Measurements from ENCODE around the gene ACTG1. TPM values are rescaled to one million over a fixed set of nuclear protein-coding genes. Genes with fewer than 3 reads are reported as not detected.

ACTG1 gene
- total RNA-seq, 1 experiment from 2014 or later = 3,247 TPM

DNA sequence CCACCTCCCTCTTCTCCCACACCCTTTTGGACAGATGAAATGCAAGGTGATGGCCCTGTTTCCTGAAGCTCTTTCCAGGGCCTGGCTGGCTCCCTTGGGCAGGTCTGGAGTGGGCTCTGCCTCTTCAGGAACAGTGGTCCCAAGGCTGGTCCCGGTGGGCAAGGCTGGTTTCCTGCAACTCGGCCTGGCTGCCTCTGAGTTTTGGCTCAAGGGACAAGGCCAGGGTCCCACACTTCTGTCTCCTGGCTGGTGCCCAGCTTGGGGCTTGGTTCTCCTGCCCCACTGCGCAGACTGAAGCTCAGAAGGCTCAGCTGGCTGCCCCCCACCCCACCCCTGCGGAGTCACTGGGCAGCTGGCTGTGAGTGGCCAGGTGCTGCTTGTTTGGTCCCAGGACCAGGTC is 3.8 kb upstream of the ACTG1 start:
- CTCF ChIA-PET = no interaction called here
- intact Hi-C loops (cut with micrococcal nuclease; ENCODE audit: unreplicated experiment) = loop anchor here (5.0 to 10.0 kb wide), 2 partner anchors 36 to 88 kb away; partner anchors contain the start of gene FAAP100

DNA sequence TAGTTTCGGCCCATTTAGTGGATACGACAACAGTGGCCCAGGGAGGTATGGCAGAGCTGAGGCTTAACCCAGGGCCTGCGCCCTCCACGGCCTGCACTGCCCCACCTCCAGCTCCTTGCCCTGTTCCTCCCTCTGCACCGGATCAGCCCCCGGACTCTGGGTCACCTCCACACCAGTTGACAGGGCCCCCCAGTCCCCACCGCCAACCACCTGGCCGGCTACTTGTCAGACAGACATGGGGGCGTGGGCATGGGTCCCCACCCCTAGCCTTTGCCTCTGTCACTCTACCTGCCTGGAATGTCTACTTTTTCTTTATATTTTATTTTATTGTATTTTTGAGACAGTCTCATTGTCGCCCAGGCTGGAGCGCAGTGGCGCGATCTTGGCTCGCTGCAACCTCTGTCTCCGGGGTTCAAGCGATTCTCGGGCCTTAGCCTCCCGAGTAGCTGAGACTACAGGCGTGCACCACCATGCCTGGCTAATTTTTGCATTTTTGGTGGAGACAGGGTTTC is 3.0 kb upstream of the ACTG1 start:
- Histone ChIP-seq H3K27me3 (replicated peaks; ENCODE audit: insufficient read depth, low read depth, low read length, poor library complexity) (no peaks in the 10 kb centered on the region), H3K4me1 (ENCODE audit: insufficient read depth, low read length, poor library complexity, severe bottlenecking) (peaks cover 21% of the 10 kb centered on the region), H3K4me3 (ENCODE audit: low read depth, low read length, poor library complexity, severe bottlenecking) (peak overlapping the region; percentile 79), H3K27ac (ENCODE audit: low read depth, low read length, poor library complexity, severe bottlenecking) (peak overlapping the region; percentile 99), H3K9me3 (ENCODE audit: low read depth, low read length, poor library complexity, severe bottlenecking) (no peaks in the 10 kb centered on the region), H3K36me3 (ENCODE audit: insufficient read depth, low read length, poor library complexity, severe bottlenecking) (peaks cover 13% of the 10 kb centered on the region)
- no peak for TF ChIP-seq EZH2 (IDR thresholded peaks at IDR 0.05; ENCODE audit: borderline replicate concordance, low read depth, low read length, poor library complexity, severe bottlenecking)
- TF ChIP-seq, protein P1, sequence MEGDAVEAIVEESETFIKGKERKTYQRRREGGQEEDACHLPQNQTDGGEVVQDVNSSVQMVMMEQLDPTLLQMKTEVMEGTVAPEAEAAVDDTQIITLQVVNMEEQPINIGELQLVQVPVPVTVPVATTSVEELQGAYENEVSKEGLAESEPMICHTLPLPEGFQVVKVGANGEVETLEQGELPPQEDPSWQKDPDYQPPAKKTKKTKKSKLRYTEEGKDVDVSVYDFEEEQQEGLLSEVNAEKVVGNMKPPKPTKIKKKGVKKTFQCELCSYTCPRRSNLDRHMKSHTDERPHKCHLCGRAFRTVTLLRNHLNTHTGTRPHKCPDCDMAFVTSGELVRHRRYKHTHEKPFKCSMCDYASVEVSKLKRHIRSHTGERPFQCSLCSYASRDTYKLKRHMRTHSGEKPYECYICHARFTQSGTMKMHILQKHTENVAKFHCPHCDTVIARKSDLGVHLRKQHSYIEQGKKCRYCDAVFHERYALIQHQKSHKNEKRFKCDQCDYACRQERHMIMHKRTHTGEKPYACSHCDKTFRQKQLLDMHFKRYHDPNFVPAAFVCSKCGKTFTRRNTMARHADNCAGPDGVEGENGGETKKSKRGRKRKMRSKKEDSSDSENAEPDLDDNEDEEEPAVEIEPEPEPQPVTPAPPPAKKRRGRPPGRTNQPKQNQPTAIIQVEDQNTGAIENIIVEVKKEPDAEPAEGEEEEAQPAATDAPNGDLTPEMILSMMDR (conservative IDR thresholded peaks at IDR 0.05; ENCODE audit: low read depth, low read length) = no peak
- no peak for DNase-seq (ENCODE audit: low spot score)
- CTCF ChIA-PET = no interaction called here
- POLR2A ChIA-PET (ENCODE audit: low non-redundant PET) = no interaction called here
- no TSS peak for BruUV-seq (replicated peaks)
- intact Hi-C loops (cut with micrococcal nuclease; ENCODE audit: unreplicated experiment) = loop anchor here (5.0 to 10.0 kb wide), 2 partner anchors 37 to 89 kb away; partner anchors contain the start of gene FAAP100

More for the DNA sequence above, 3.8 kb upstream of the ACTG1 start:
- no peaks in the 10 kb centered on the region for H3K9me3 ChIP-seq (ENCODE audit: low read depth, low read length, poor library complexity, severe bottlenecking)
- DNase-seq (ENCODE audit: low spot score) = no peak
- no peaks in the 10 kb centered on the region for H3K27me3 ChIP-seq (replicated peaks; ENCODE audit: insufficient read depth, low read depth, low read length, poor library complexity)
- H3K4me3 ChIP-seq (ENCODE audit: low read depth, low read length, poor library complexity, severe bottlenecking) = no peak overlapping the region
- TF ChIP-seq, protein P1 (conservative IDR thresholded peaks at IDR 0.05; ENCODE audit: low read depth, low read length) = no peak
- TF ChIP-seq EZH2 (IDR thresholded peaks at IDR 0.05; ENCODE audit: borderline replicate concordance, low read depth, low read length, poor library complexity, severe bottlenecking) = no peak
- POLR2A ChIA-PET (ENCODE audit: low non-redundant PET) = no interaction called here
- peaks cover 5% of the 10 kb centered on the region for H3K36me3 ChIP-seq (ENCODE audit: insufficient read depth, low read length, poor library complexity, severe bottlenecking)
- peaks cover 21% of the 10 kb centered on the region for H3K4me1 ChIP-seq (ENCODE audit: insufficient read depth, low read length, poor library complexity, severe bottlenecking)
- BruUV-seq (replicated peaks) = no TSS peak
- peak overlapping the region; percentile 47 for H3K27ac ChIP-seq (ENCODE audit: low read depth, low read length, poor library complexity, severe bottlenecking)

DNA sequence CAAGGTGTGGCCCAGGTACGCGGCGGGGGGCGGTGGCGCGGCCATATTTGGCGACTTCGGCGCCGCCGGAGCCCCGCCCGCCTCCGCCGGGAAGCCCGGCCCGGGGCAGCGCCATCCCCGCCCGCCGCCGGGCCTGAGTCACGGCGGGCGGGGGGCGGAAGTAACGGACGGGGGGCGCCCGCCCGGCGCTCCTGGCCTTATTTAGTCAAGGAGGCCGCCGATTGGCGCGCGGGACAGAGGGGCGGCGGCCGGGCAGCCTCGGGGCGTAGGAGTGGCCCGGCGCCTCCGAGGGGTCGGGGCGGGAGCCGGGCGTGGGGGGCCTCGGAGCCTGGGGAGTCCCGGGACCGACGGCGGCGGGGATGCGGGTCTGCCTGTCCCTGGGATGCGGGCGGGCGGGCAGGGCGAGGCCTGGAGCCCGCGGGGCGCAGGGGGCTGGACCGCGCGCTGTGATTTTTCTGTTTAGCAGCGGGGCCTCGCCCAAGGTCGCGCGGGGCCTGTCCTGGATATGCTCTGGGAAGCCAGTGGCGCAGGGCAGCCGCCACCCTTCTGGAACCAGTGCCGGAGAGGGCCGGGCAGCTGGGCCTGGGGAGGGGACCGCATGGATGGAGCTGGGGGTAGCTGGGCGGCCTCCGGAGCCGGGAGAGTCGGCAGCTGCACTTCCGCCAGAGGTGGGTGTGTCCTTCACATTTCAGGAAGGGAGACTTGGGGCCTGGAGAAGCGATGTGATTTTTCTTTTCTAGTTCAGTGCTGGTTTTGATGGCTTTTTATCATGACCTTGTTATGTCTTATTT is 2.3 kb upstream of the ACTG1 start:
- ChIA-PET CTCF (no interaction called here), POLR2A (ENCODE audit: low non-redundant PET) (interaction anchor here (0.5 kb wide), 1 partner anchor 38 kb away, joined by 4 read pairs; no protein-coding TSS in a partner anchor)
- Histone ChIP-seq H3K27ac (ENCODE audit: low read depth, low read length, poor library complexity, severe bottlenecking) (peak overlapping the region; percentile 99), H3K4me3 (ENCODE audit: low read depth, low read length, poor library complexity, severe bottlenecking) (peak overlapping the region; percentile 79), H3K9me3 (ENCODE audit: low read depth, low read length, poor library complexity, severe bottlenecking) (no peaks in the 10 kb centered on the region), H3K27me3 (replicated peaks; ENCODE audit: insufficient read depth, low read depth, low read length, poor library complexity) (no peaks in the 10 kb centered on the region), H3K4me1 (ENCODE audit: insufficient read depth, low read length, poor library complexity, severe bottlenecking) (peaks cover 23% of the 10 kb centered on the region), H3K36me3 (ENCODE audit: insufficient read depth, low read length, poor library complexity, severe bottlenecking) (peaks cover 20% of the 10 kb centered on the region)
- DNase-seq (ENCODE audit: low spot score) = peak; percentile 78
- TF ChIP-seq, protein P1 (conservative IDR thresholded peaks at IDR 0.05; ENCODE audit: low read depth, low read length) = no peak
- no peak for TF ChIP-seq EZH2 (IDR thresholded peaks at IDR 0.05; ENCODE audit: borderline replicate concordance, low read depth, low read length, poor library complexity, severe bottlenecking)
- intact Hi-C loops (cut with micrococcal nuclease; ENCODE audit: unreplicated experiment) = loop anchor here (5.0 to 10.0 kb wide), 2 partner anchors 37 to 90 kb away; partner anchors contain the start of gene FAAP100
- BruUV-seq (replicated peaks) = no TSS peak
